Posterior vena cava (tissue), 2 donors: ENCODE measurements around the gene KLK1. TPM values are rescaled to one million over a fixed set of nuclear protein-coding genes. Genes with fewer than 3 reads are reported as not detected.
"Not testable (repeated sequence)": the region's sequence is repeated elsewhere in the genome, so short reads cannot be mapped to it uniquely, and the experiment has no call there.

Source experiments
- DNase-seq: peaks from one replicate; pipeline ENCODE4 v3.0.0-alpha.2; 2020; ENCODE audit warnings: low spot score
- intact Hi-C, 2 donors: fragments of 100-400 bp; cut with DNase I; formaldehyde crosslinking; loops; one replicate each; pipeline versions ENCODE4 v1.14.1 to v1.14.2; 2022 to 2023
- total RNA-seq, 2 donors: library from RNA; stranded (reverse); fragmentation: NEBNext Ultra II Directional; extraction: Animal tissue kit (Norgen Biotek cat#: 25700); gene quantifications; one replicate each; pipeline ENCODE4 v1.2.1, GENCODE V29; 2021
- donor health status: DM: yes; HTN: yes; CAD: no.
- donor health status: DM: yes; HTN: yes; CAD: no.

Gene KLK1
- total RNA-seq, 2 donors from 2014 or later = 0.67 TPM; not detected in 1

DNA sequence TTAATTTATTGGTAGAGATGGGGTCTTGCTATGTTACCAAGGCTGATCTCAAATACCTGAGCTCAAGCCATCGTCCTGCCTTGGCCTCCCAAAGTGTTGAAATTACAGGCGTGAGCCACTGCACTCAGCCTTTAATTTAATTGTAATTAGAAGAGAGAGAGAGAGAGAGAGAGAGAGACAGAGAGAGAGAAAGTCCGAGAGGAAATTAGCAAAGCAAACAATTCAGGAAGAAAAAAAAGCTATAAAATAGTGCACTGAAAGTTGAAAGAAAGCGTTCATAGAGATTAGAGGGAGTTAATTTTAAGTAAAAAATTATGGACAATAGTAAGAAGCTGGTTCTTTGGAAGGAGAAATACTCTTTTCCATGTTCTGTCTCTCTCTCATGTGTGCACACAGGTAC lies 46.3 kb downstream of the KLK1 start:
- DNase-seq = no peak
- intact Hi-C loops = no loop called here

DNA sequence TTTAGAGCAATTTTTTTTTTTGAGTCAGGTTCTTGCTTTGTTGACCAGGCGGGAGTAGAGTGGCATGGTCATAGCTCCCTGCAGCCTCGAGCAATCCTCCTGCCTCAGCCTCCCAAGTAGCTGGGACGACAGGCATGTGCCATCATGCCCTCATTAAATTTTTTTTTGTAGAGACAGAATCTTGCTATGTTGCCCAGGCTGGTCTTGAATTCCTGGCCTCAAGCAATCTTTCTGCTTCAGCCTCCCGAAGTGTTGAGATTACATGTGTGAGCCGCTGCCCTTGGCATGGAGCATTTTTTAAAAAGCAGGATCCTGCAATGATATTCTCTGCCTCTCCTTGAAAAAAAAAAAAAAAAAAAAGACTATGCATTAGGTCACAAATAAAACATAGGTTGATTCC lies 47.5 kb downstream of the KLK1 start:
- no peak for DNase-seq
- intact Hi-C loops = no loop called here

DNA sequence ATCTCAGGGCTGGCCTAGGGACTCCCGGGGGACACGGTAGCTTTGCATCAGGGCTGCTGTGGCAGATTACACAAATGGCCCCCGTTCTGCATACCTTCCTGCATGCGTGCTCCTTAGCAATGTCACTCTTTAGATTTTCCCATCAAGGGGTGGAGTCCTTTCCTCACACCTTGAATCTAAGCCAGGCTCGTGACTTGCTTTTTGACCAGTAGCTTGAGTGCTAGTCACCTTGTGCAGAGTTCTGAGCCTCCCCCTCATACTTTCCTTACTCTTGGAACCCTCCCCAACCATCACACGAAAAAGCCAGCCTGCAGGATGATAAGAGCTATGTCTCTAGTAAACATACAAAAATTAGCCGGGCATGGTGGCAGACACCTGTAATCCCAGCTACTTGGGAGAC lies 50.1 kb downstream of the KLK1 start:
- intact Hi-C loops, DNase-seq: not testable (repeated sequence)

DNA sequence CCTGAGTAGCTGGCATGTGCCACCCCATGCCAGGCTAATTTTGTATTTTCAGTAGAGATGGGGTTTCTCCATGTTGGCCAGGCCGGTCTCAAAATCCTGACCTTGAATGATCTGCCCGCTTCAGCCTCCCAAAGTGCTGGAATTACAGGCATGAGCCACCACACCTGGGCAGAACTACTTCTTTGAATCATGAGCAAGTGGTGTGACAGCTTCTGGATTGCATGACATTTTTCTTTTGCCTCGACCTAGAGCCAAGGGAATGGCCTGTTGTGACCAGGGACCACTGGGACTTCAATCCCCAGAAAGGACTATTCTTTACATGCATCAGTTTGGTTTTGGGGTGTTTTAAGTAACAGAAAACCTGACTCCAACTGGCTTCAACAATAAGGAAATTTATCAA lies 50.7 kb downstream of the KLK1 start:
- intact Hi-C loops, DNase-seq: not testable (repeated sequence)

DNA sequence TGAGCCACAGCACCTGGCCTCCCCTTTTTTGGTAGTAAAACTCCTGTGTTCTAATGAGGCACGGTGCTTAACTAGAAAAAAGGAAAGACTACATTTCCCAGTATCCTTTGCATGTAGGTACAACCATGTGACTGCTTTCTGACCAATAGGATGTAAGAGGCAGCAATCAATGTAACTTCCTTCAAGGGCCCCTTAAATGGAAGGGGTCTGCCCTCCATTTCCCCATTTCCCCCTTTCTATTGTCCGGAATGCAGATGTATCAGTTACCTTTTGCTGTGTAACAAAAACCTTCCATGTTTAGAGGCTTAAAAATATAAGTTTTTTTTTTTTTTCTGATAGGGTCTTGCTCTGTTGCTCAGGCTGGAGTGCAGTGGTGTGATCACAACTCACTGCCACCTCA lies 51.1 kb downstream of the KLK1 start:
- DNase-seq = no peak
- intact Hi-C loops = no loop called here

DNA sequence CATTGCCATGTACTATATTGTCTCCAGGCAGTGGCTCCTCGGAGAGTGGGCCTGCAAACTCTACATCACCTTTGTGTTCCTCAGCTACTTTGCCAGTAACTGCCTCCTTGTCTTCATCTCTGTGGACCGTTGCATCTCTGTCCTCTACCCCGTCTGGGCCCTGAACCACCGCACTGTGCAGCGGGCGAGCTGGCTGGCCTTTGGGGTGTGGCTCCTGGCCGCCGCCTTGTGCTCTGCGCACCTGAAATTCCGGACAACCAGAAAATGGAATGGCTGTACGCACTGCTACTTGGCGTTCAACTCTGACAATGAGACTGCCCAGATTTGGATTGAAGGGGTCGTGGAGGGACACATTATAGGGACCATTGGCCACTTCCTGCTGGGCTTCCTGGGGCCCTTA lies 52.7 kb downstream of the KLK1 start:
- no peak for DNase-seq
- intact Hi-C loops = no loop called here

DNA sequence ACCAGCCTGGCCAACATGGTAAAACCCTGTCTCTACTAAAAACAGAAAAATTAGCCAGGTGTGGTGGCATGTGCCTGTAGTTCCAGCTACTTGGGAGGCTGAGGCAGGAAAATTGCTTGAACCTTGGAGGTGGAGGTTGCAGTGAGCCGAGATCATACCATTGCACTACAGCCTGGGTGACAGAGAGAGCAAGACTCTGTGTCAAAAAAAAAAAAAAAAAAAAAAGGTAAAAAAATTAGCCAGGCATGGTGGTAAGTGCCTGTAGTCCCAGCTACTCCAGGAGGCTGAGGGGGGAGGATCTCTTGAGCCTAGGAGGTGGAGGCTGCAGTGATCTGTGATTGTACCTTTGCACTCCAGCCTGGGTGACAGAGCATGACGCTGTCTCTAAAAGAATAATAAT lies 53.4 kb downstream of the KLK1 start, which contains the start of gene GPR32:
GPR32 (plus strand) TSS at position 301 of the 400 bp plus-strand sequence. CDS start 137 bp downstream, outside the sequence.
- intact Hi-C loops, DNase-seq: not testable (repeated sequence)

Other genes with a start within 250 kb of the KLK1 start
- gene SYT3, start 183.9 kb downstream of the KLK1 start, total RNA-seq = under 1 TPM in 1 of 2 donors, not detected in 1; 0.74 TPM
- under 1 TPM in 1 of 2 donors, not detected in 1; 0.57 TPM for gene C19orf81, start 174.3 kb downstream of the KLK1 start, total RNA-seq
- under 1 TPM; 0.19 to 0.37 TPM for gene SHANK1, start 104.0 kb downstream of the KLK1 start, total RNA-seq
- gene CLEC11A, start 100.4 kb downstream of the KLK1 start, total RNA-seq = 10 to 100 TPM in 1 of 2 donors, 1 to 10 TPM in 1; 8.5 to 12.5 TPM
- gene GPR32, start 53.3 kb downstream of the KLK1 start, total RNA-seq = not detected
- not detected for gene ACP4, start 33.4 kb downstream of the KLK1 start, total RNA-seq
- not detected for gene KLK15, start 9.8 kb upstream of the KLK1 start, total RNA-seq
- gene KLK3, start 31.1 kb upstream of the KLK1 start, total RNA-seq = not detected
- not detected for gene KLK2, start 49.7 kb upstream of the KLK1 start, total RNA-seq
- gene KLK4, start 87.6 kb upstream of the KLK1 start, total RNA-seq = not detected
- not detected for gene KLK5, start 129.3 kb upstream of the KLK1 start, total RNA-seq
- gene KLK6, start 145.8 kb upstream of the KLK1 start, total RNA-seq = not detected
- gene KLK7, start 160.1 kb upstream of the KLK1 start, total RNA-seq = not detected
- gene KLK8, start 177.8 kb upstream of the KLK1 start, total RNA-seq = not detected
- gene KLK10, start 195.9 kb upstream of the KLK1 start, total RNA-seq = not detected
- not detected for gene KLK11, start 202.8 kb upstream of the KLK1 start, total RNA-seq
- gene KLK12, start 211.2 kb upstream of the KLK1 start, total RNA-seq = not detected
- gene KLK13, start 241.3 kb upstream of the KLK1 start, total RNA-seq = not detected